ENCODE measurements around the gene KLHL26. TPM values are rescaled to one million over a fixed set of nuclear protein-coding genes. Genes with fewer than 3 reads are reported as not detected.

The KLHL26 gene
- total and polyA plus RNA-seq, 9 of the 15 experiments (the other 6 are each of a cell fraction or from before 2014, with no cell fraction given), result 0.13 to 13.3 (median 1.4) TPM

DNA sequence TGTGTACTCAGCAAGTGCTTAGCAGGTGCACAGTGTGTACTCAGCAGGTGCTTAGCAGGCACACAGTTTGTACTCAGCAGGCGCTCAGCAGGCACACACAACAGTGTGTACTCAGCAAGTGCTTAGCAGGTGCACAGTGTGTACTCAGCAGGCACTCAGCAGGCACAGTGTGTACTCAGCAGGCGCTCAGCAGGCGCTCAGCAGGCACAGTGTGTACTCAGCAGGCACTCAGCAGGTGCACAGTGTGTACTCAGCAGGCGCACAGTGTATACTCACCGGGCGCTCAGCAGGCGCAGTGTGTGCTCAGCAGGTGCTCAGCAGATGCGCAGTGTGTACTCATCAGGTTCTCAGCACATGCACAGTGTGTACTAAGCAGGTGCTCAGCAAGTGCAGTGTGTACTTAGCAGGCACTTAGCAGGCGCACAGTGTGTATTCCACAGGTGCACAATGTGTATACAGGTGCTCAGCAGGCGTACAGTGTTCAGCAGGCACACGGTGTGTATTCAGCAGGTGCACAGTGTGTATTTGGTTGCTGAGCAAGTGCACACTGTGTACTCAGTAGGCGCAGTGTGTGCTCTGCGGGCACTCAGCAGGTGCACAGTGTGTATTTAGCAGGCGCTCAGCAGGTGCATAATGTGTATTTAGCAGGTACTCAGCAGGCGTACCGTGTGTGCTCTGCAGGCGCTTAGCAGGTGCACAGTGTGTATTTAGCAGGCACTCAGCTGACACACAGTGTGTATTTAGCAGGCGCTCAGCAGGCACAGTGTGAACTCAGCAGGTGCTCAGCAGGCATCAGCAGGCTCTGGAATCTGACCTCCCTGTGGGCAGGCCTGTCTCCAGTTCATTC, 61.7 kb downstream of the KLHL26 start:
- BruUV-seq (replicated peaks), result no TSS peak
- TF ChIP-seq, protein P1, sequence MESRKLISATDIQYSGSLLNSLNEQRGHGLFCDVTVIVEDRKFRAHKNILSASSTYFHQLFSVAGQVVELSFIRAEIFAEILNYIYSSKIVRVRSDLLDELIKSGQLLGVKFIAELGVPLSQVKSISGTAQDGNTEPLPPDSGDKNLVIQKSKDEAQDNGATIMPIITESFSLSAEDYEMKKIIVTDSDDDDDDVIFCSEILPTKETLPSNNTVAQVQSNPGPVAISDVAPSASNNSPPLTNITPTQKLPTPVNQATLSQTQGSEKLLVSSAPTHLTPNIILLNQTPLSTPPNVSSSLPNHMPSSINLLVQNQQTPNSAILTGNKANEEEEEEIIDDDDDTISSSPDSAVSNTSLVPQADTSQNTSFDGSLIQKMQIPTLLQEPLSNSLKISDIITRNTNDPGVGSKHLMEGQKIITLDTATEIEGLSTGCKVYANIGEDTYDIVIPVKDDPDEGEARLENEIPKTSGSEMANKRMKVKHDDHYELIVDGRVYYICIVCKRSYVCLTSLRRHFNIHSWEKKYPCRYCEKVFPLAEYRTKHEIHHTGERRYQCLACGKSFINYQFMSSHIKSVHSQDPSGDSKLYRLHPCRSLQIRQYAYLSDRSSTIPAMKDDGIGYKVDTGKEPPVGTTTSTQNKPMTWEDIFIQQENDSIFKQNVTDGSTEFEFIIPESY (CRISPR knock-in tag; IDR thresholded peaks at IDR 0.05), result 0 out of 2 replicates have a peak, but pooled peaks have one; percentile 32
- TF ChIP-seq E2F3 (CRISPR knock-in tag; IDR thresholded peaks at IDR 0.05) (no peak), ZKSCAN8 (CRISPR knock-in tag; IDR thresholded peaks at IDR 0.05) (peak; percentile 98), KDM1A (IDR thresholded peaks at IDR 0.05) (peak in 1 of 2 experiments; percentile 72; a peak in 1 of 4 replicates), ZKSCAN1 (IDR thresholded peaks at IDR 0.05; ENCODE audit: low read depth, low read length) (0 out of 2 replicates have a peak, but pooled peaks have one; percentile 6)
- peaks cover 30% of the 10 kb centered on the region for H4K20me1 ChIP-seq (replicated peaks; ENCODE audit: control insufficient read depth, insufficient read depth, low read length)
- intact Hi-C loops (cut with micrococcal nuclease), result no loop called here
- ATAC-seq (no peak), FAIRE-seq (no peak), DNase-seq (ENCODE audit: extremely low read depth in 1 of 4, low spot score in 3 of 4) (no peak)
- peaks cover 7% of the 10 kb centered on the region; the same call in 2 of the 3 replicates for H3K79me2 ChIP-seq (ENCODE audit: control insufficient read depth, insufficient read depth, low read length)
- no peak overlapping the region for H3K4me3 ChIP-seq
- no peak overlapping the region for H2AFZ ChIP-seq (ENCODE audit: low read depth, low read length)
- no peaks in the 10 kb centered on the region for H3K27me3 ChIP-seq (ENCODE audit: control insufficient read depth in 2 of 2, insufficient read depth in 2 of 2, low read length in 2 of 2)
- H3K36me3 ChIP-seq (ENCODE audit: control insufficient read depth, insufficient read depth, low read length), result no peaks in the 10 kb centered on the region
- CTCF ChIA-PET (ENCODE audit: low intra/inter-chr PET ratio), result no interaction called here
- no peak overlapping the region for H3K27ac ChIP-seq (ENCODE audit: extremely low read depth, low read depth, low read length)
- no peaks in the 10 kb centered on the region for H3K9me3 ChIP-seq (replicated peaks; ENCODE audit: control insufficient read depth, insufficient read depth, low read depth, low read length)
- H3K9ac ChIP-seq (ENCODE audit: insufficient read depth in 1 of 2, low read depth in 2 of 2, low read length in 2 of 2), result no peak overlapping the region
- no peak overlapping the region for H3K4me2 ChIP-seq (ENCODE audit: insufficient read depth, low read length)
- in situ Hi-C loops (cut with MboI), result no loop called here
- H3K4me1 ChIP-seq (replicated peaks in 1 of 2; ENCODE audit: control insufficient read depth in 2 of 2, insufficient read depth in 2 of 2, low read length in 2 of 2), result peaks cover 17 to 48% of the 10 kb centered on the region in 2 experiments; a peak in 4 of 5 replicates
- H3K9me1 ChIP-seq (ENCODE audit: control insufficient read depth, insufficient read depth, low read length), result peaks cover 3% of the 10 kb centered on the region
- WGBS (ENCODE audit: insufficient coverage, low coverage, missing lambda C conversion rate), result 80% methylated on average over 18 of the region's 18 CpGs
- POLR2A ChIA-PET, result no interaction called here
